ENCODE data around the gene FMO1. TPM values are rescaled to one million over a fixed set of nuclear protein-coding genes. Genes with fewer than 3 reads are reported as not detected.

Gene FMO1
- total and polyA plus RNA-seq, 2 of the 8 experiments (the other 6 are each of a cell fraction or from before 2014, with no cell fraction given), result 0.11 TPM; not detected in 1

DNA sequence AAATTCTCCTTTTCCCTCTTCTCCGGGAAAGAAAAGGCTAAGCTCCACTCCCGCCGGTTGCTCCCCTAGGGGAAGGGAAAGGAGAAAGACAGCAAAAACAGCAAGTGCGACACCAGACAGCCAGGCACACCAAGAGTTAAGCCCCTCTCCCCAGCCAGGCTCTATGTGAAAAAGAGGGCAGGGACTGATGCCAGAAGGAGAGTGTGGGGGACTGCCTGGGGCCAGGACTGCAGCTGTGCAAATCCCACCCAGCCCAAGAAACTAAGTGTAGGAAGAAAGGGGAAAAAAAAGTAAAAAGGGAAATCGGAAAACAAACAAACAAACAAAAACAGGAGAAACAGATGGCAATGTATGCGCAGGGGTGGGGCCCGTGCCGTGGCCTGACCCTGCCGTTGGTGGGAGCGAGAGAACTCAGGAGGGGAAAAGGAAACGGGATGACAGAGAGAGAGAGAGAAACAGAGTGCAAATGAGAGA, 27.7 kb upstream of the FMO1 start (continued):
- TF ChIP-seq, protein P1, sequence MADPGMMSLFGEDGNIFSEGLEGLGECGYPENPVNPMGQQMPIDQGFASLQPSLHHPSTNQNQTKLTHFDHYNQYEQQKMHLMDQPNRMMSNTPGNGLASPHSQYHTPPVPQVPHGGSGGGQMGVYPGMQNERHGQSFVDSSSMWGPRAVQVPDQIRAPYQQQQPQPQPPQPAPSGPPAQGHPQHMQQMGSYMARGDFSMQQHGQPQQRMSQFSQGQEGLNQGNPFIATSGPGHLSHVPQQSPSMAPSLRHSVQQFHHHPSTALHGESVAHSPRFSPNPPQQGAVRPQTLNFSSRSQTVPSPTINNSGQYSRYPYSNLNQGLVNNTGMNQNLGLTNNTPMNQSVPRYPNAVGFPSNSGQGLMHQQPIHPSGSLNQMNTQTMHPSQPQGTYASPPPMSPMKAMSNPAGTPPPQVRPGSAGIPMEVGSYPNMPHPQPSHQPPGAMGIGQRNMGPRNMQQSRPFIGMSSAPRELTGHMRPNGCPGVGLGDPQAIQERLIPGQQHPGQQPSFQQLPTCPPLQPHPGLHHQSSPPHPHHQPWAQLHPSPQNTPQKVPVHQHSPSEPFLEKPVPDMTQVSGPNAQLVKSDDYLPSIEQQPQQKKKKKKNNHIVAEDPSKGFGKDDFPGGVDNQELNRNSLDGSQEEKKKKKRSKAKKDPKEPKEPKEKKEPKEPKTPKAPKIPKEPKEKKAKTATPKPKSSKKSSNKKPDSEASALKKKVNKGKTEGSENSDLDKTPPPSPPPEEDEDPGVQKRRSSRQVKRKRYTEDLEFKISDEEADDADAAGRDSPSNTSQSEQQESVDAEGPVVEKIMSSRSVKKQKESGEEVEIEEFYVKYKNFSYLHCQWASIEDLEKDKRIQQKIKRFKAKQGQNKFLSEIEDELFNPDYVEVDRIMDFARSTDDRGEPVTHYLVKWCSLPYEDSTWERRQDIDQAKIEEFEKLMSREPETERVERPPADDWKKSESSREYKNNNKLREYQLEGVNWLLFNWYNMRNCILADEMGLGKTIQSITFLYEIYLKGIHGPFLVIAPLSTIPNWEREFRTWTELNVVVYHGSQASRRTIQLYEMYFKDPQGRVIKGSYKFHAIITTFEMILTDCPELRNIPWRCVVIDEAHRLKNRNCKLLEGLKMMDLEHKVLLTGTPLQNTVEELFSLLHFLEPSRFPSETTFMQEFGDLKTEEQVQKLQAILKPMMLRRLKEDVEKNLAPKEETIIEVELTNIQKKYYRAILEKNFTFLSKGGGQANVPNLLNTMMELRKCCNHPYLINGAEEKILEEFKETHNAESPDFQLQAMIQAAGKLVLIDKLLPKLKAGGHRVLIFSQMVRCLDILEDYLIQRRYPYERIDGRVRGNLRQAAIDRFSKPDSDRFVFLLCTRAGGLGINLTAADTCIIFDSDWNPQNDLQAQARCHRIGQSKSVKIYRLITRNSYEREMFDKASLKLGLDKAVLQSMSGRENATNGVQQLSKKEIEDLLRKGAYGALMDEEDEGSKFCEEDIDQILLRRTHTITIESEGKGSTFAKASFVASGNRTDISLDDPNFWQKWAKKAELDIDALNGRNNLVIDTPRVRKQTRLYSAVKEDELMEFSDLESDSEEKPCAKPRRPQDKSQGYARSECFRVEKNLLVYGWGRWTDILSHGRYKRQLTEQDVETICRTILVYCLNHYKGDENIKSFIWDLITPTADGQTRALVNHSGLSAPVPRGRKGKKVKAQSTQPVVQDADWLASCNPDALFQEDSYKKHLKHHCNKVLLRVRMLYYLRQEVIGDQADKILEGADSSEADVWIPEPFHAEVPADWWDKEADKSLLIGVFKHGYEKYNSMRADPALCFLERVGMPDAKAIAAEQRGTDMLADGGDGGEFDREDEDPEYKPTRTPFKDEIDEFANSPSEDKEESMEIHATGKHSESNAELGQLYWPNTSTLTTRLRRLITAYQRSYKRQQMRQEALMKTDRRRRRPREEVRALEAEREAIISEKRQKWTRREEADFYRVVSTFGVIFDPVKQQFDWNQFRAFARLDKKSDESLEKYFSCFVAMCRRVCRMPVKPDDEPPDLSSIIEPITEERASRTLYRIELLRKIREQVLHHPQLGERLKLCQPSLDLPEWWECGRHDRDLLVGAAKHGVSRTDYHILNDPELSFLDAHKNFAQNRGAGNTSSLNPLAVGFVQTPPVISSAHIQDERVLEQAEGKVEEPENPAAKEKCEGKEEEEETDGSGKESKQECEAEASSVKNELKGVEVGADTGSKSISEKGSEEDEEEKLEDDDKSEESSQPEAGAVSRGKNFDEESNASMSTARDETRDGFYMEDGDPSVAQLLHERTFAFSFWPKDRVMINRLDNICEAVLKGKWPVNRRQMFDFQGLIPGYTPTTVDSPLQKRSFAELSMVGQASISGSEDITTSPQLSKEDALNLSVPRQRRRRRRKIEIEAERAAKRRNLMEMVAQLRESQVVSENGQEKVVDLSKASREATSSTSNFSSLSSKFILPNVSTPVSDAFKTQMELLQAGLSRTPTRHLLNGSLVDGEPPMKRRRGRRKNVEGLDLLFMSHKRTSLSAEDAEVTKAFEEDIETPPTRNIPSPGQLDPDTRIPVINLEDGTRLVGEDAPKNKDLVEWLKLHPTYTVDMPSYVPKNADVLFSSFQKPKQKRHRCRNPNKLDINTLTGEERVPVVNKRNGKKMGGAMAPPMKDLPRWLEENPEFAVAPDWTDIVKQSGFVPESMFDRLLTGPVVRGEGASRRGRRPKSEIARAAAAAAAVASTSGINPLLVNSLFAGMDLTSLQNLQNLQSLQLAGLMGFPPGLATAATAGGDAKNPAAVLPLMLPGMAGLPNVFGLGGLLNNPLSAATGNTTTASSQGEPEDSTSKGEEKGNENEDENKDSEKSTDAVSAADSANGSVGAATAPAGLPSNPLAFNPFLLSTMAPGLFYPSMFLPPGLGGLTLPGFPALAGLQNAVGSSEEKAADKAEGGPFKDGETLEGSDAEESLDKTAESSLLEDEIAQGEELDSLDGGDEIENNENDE (IDR thresholded peaks at IDR 0.05; ENCODE audit: insufficient replicate concordance, low read length), result no peak
- TF ChIP-seq RBBP5 (IDR thresholded peaks at IDR 0.05; ENCODE audit: borderline replicate concordance, low read depth, low read length), result no peak; the same call in 1 of the 2 replicates
- peak; percentile 68; the same call in 1 of the 2 replicates for TF ChIP-seq TCF12 (IDR thresholded peaks at IDR 0.05; ENCODE audit: low read depth, low read length)
- TF ChIP-seq RXRA (IDR thresholded peaks at IDR 0.05; ENCODE audit: insufficient read depth, low read depth, low read length), result no peak
- peak; percentile 78; a peak in 3 of 4 replicates for TF ChIP-seq HDAC2 (IDR thresholded peaks at IDR 0.05; ENCODE audit: borderline replicate concordance in 1 of 2, low read depth in 2 of 2, low read length in 2 of 2)

Data from H1 (cell line).